Activated CD4-positive, CD25-positive, alpha-beta regulatory T cell treated with anti-CD3 and anti-CD28 coated beads, Interleukin-2, amount 50 U/mL, for 24 hours (primary cell): ENCODE data around the gene ALOX15B.

ENCODE experiments used
- ATAC-seq, 2 donors: fragments of 150-1000 bp; cut with Tn5 transposase; one replicate each; pipeline ENCODE4 v1.10.0; 2021; ENCODE audit warnings: mild to moderate bottlenecking in 1 of 2, moderate library complexity in 1 of 2

Gene ALOX15B, protein sequence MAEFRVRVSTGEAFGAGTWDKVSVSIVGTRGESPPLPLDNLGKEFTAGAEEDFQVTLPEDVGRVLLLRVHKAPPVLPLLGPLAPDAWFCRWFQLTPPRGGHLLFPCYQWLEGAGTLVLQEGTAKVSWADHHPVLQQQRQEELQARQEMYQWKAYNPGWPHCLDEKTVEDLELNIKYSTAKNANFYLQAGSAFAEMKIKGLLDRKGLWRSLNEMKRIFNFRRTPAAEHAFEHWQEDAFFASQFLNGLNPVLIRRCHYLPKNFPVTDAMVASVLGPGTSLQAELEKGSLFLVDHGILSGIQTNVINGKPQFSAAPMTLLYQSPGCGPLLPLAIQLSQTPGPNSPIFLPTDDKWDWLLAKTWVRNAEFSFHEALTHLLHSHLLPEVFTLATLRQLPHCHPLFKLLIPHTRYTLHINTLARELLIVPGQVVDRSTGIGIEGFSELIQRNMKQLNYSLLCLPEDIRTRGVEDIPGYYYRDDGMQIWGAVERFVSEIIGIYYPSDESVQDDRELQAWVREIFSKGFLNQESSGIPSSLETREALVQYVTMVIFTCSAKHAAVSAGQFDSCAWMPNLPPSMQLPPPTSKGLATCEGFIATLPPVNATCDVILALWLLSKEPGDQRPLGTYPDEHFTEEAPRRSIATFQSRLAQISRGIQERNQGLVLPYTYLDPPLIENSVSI

GRCh38 chr17:8038954-8039610 lies at the start of gene ALOX15B:
Gene ALOX15B (plus strand): TSS chr17:8039059. CDS start chr17:8039156, 97 bp downstream.
- no peak for ATAC-seq

DNA sequence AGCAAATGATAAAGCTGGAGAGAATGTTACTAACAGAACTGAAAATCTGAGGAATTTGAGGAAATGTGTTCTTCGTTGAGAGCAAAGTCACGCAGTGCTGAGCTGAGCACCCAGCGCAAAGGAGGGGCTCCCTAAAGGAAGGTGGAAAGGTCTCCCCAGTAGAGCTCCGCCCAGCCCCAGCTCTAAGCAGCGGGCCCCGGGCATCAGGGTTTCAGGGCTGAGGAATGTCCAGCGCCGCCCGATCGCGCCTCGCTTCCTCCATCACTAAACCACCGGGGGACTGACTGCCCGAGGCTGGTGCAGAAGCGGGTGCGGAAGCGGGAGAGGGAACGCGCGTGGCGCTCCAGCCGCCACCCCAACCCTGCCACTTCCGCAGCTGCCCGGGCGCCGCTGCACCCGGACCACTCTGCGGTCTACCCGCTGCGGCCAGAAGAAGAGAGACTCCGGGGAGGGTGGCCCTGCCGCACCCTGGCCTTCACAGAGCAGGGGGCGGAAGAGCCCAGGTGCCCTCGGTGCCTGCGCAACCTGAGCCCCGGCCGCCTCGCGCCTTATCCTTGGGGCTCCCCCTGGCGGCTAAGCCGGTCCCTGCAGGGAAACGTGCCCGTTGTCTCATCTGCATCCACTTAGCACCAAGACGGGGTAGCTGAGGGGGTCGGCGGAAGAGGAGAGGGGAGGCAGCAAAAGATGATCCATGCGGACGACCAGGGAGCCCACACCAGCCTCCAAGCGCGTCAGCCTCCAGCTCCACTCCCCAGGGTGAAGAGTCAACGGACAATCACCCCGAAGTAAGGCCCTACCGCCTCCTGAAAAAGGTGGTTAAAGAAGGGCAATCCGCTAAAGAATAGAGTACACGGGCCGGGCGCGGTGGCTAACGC lies 48.8 kb upstream of the ALOX15B start:
- ATAC-seq = peak; percentile 90 to 93

DNA sequence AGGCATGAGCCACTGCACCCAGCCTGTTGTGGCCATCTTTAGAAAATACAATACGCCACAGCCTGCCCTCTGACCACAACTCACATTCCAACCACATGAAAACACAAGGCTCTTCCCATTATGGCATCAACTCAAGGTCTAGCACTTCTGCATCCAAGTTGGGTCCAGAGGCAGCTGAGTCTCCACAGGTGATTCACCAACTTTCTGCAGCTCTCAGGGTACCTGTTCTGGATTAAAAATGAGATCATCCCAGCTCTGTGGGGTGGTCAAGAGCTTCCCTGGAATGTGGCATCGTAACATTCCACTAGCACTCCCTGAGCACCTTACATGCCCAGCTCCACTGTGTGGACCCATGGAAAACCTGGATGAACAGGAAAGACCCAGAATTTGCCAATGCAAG lies 46.3 kb upstream of the ALOX15B start:
- ATAC-seq = no peak

DNA sequence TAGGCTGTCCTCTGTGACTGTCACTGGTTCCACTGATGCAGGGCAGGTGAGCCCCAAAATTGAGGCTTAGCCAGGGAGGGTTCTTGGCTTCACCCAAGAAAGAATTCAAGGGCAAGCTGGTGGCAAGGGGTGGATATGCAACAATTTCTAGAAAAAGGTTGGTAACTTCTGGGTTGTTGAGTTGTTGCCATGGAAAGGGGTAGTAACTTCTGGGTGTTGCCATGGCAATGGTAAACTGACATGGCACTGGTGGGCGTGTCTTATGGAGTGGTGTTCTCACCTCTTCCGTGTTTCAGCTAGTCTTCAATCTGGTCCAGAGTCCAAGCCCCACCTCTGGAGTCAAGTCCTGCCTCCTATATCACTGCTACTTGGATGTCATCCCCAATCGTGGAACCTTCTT lies 45.9 kb upstream of the ALOX15B start:
- ATAC-seq = no peak

DNA sequence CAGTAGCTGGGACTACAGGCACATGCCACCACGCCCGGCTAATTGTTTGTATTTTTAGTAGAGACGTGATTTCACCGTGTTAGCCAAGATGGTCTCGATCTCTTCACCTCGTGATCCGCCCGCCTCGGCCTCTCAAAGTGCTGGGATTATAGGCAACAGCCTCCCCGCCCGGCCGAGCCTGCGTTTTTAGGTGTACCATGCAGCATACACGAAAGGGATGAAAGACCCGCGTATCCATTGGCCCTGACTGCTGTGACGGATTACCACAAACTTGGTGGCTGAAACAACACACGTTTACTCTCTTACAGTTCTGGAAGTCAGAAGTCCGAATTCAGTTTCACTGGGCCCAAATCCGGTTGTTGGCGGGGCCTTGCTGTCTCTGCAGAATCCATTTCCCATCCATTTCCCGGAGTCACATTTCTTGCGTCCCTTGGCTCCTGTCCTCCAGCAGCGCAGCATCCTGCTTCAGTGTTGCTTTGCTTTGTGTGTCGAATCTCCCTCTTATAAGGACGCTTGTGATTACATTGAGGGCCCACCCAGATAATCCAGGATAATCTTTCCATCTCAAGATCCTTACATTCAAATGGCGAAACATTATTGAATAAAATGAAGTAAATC lies 44.8 kb upstream of the ALOX15B start:
- ATAC-seq = no peak

DNA sequence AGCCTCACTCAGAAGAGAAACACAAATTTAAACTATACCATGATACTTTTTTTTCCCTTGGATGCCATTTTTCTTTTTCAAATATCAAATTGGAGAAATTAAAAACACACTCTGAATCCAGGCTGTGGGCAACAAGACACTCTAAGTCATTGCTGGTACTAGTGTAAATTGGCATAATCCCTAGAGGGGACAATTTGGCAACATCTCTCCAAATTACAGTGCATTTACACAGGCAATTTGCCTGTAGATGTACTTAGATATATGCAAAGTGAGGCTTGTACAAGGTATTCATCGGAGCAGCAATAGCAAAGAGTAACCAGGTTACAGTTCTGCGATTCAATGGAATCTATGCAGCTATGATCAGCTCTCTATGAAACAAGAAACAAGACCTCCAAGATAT lies 43.1 kb upstream of the ALOX15B start:
- no peak for ATAC-seq

DNA sequence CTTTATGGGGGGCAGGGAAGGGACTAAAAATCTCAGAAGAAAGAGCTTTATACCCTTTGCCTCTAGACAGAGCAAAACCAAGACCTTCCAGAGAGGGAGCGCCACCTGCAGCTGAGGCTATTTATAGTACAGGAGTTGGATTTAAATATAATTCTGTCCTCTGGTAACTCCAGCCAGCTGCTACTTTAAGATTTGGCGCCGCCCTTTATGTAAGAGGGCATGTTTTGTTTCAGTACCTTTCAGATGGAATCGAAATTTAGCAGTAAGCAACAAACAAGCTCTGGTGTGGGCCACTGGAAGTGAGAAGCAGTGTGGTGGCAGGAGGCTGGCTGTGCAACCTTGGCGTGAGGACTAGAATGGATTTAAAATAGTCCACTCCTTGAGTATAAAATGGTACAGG lies 41.7 kb upstream of the ALOX15B start:
- no peak for ATAC-seq

DNA sequence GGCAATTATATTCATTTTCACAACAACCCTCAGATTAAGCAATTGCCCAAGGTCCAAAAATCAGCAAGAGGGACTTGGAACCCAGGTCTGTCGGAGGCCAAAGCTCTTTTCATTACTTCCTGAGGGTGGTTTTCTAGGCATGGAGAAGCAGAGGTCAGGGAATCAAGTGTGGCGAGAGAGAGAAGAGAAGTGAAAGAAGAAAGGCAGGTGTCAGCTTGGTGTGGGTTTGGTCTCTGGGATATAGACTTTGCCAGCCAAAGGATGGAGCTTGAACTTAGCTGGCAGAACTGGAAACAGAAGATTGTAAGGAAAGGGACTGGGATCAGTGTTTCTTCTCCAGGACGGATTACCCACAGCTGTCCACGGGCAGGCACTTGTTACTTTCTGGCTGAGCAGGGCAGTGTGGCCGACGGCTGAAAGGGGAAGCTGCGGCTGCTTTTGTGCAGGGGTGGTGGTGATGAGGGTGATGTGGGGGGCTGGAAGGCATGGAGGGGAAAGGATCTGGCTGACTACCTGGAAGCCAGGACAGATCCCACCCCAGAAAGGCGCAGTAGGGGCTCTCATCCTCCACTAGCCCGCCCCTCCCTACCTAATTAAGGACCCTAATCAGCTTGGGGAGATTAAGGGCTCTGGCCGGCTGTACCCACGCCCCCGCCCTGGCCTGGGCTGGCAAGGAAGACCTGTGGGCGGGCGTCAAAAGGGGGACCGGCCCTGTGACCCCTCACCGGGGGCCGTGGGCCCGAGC lies 36.7 kb upstream of the ALOX15B start, which contains the start of gene GUCY2D:
Gene GUCY2D (plus strand): TSS at position 640 of the 745 bp plus-strand sequence. CDS start 433 bp downstream, outside the sequence.
- ATAC-seq = no peak

DNA sequence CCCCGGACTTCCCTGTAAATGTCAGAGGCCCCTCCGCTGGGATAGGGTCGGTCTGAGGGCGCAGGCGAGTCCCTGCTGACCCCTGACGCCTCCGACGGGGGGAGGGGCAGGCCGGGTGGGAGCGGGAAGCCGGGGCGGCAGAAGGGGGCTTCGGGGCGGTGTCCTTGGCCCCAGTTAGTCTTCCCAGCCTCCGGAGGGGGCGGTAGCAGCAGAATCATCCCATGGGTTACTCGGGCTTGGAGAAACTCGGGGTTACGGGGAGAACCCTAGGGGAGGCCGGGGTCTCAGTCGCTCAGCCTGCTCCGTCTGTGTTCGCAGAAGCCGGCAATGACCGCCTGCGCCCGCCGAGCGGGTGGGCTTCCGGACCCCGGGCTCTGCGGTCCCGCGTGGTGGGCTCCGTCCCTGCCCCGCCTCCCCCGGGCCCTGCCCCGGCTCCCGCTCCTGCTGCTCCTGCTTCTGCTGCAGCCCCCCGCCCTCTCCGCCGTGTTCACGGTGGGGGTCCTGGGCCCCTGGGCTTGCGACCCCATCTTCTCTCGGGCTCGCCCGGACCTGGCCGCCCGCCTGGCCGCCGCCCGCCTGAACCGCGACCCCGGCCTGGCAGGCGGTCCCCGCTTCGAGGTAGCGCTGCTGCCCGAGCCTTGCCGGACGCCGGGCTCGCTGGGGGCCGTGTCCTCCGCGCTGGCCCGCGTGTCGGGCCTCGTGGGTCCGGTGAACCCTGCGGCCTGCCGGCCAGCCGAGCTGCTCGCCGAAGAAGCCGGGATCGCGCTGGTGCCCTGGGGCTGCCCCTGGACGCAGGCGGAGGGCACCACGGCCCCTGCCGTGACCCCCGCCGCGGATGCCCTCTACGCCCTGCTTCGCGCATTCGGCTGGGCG lies 35.9 kb upstream of the ALOX15B start:
- ATAC-seq = no peak

GRCh38 chr17:8003594-8004181 lies 35.2 kb upstream of the ALOX15B start:
- no peak for ATAC-seq

DNA sequence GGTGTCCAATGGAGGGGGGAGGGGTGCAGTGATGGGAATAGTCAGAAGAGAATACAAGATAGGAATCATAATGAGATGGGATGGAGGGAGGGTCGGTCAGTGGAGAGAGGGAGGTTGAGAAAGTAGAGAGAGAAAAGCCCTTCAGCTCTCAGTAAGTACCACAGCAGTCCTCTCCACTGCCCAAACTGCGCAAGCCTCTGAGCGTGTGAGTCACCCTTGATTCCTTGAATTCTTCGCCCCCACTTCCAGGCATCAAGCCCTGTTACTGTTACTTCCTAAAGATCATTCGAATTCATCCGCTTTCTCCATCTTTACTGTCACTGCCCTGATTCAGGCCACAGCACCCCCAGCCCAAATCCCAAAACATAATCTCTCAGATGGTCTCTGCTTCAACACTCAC lies 34.0 kb upstream of the ALOX15B start:
- no peak for ATAC-seq

DNA sequence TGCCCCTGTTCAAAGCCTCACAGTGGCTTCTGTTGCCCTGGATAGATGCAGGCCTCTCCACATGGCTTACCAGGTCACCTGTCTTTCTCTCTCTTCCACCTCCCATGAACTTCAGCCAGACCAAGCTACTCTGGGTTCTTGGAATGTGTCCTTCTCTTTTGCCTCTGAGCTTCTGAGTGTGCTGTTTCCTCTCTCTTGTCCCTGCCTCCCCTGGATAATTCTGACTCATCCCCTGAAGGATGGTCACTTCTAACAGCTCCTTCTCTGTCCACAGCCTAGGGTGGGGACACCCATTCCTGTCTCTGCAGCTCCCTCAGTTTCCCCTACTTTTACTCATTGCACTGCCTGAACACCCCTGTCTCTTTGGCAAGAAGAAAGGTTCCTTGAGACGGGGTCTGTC lies 33.5 kb upstream of the ALOX15B start:
- no peak for ATAC-seq

- no peak for ATAC-seq
These were observed 32.7 kb upstream of the ALOX15B start for GRCh38 chr17:8005967-8006730.

GRCh38 chr17:8006836-8007680 lies 31.8 kb upstream of the ALOX15B start:
- ATAC-seq = no peak

- ATAC-seq = no peak
These were observed 31.0 kb upstream of the ALOX15B start for GRCh38 chr17:8007836-8008235.

GRCh38 chr17:8012045-8012580 lies 26.7 kb upstream of the ALOX15B start:
- ATAC-seq = no peak

GRCh38 chr17:8012996-8013640 lies 25.7 kb upstream of the ALOX15B start:
- no peak for ATAC-seq
